Measurements from ENCODE around the gene SFMBT2. TPM values are rescaled to one million over a fixed set of nuclear protein-coding genes. Genes with fewer than 3 reads are reported as not detected.

Gene SFMBT2
- total and polyA plus RNA-seq, 2 of the 13 experiments (the other 11 are each of a cell fraction or from before 2014, with no cell fraction given) = 0.01 to 0.02 TPM

- no peak for FAIRE-seq
- H2AFZ ChIP-seq (ENCODE audit: low read length) = no peak overlapping the region
- TF ChIP-seq CENPT (CRISPR knock-in tag; IDR thresholded peaks at IDR 0.05; ENCODE audit: low read depth) = no peak
- TF ChIP-seq MAFF (IDR thresholded peaks at IDR 0.05; ENCODE audit: low read depth, low read length) = peak; percentile 76
- TF ChIP-seq ZNF362 (CRISPR knock-in tag; IDR thresholded peaks at IDR 0.05; ENCODE audit: borderline replicate concordance) = no peak
- no peak for TF ChIP-seq BATF2 (CRISPR knock-in tag; IDR thresholded peaks at IDR 0.05)
- no peak for TF ChIP-seq MIER3 (CRISPR knock-in tag; IDR thresholded peaks at IDR 0.05; ENCODE audit: borderline replicate concordance)
- TF ChIP-seq MAX (IDR thresholded peaks at IDR 0.05) = no peak
- no peak for TF ChIP-seq HMGA1 (CRISPR knock-in tag; conservative IDR thresholded peaks at IDR 0.05)
- TF ChIP-seq ZNF296 (CRISPR knock-in tag; conservative IDR thresholded peaks at IDR 0.05) = no peak
- no peak for TF ChIP-seq ELF1 (CRISPR knock-in tag; IDR thresholded peaks at IDR 0.05)
- TF ChIP-seq MAFK (conservative IDR thresholded peaks at IDR 0.05 in 1 of 2, IDR thresholded peaks at IDR 0.05 in 1 of 2; ENCODE audit: low read length in 2 of 2) = peak; percentile 70 to 88
- no peak for TF ChIP-seq MEIS2 (CRISPR knock-in tag; IDR thresholded peaks at IDR 0.05)
- no peak for TF ChIP-seq MIXL1 (CRISPR knock-in tag; IDR thresholded peaks at IDR 0.05)
- H3K9ac ChIP-seq (ENCODE audit: insufficient read depth, low read depth, low read length) = no peak overlapping the region
- H3K9me3 ChIP-seq (ENCODE audit: low read length) = no peaks in the 10 kb centered on the region
- WGBS (ENCODE audit: low lambda C conversion rate) = 95% methylated on average over 3 of the region's 3 CpGs
- CTCF ChIA-PET (ENCODE audit: low intra/inter-chr PET ratio, low total read pairs) = no interaction called here
- no TSS peak for BruUV-seq (replicated peaks)
- H3K27ac ChIP-seq (ENCODE audit: extremely low read length, insufficient read depth, low read length) = no peak overlapping the region
- no peaks in the 10 kb centered on the region for H3K27me3 ChIP-seq (ENCODE audit: control insufficient read depth in 1 of 2, insufficient read depth in 2 of 2, low read length in 2 of 2)
- no peak overlapping the region for H3K4me3 ChIP-seq (replicated peaks in 1 of 3; ENCODE audit: insufficient read depth in 1 of 3, low read depth in 2 of 3, low read length in 3 of 3)
- no peak for DNase-seq (ENCODE audit: low spot score)
- H3K4me2 ChIP-seq (ENCODE audit: low read depth, low read length) = no peak overlapping the region
- H3K79me2 ChIP-seq (ENCODE audit: insufficient read depth, low read length) = no peaks in the 10 kb centered on the region
- ATAC-seq = no peak
- POLR2A ChIA-PET = no interaction called here
- intact Hi-C loops (cut with micrococcal nuclease; ENCODE audit: unreplicated experiment) = no loop called here
- in situ Hi-C loops (cut with HindIII; ENCODE audit: extremely low pct_ligation_motif_present, low pct_unique_long_range_greater_than_20kb) = no loop called here
- H4K20me1 ChIP-seq (ENCODE audit: insufficient read depth, low read length) = no peaks in the 10 kb centered on the region
- no peaks in the 10 kb centered on the region for H3K4me1 ChIP-seq (ENCODE audit: insufficient read depth, low read length)
- H3K36me3 ChIP-seq (replicated peaks in 1 of 2; ENCODE audit: control insufficient read depth in 1 of 2, insufficient read depth in 2 of 2, low read length in 2 of 2) = no peaks in the 10 kb centered on the region
Observed at GRCh38 chr10:7111089-7111488, 299.7 kb downstream of the SFMBT2 start.

Small RNAs within 50 kb of the gene (small RNA-seq; reads per million reads assigned to genes)
- gene AL590095.2 (ENCODE audit: insufficient read depth in 2 of 3, insufficient read length in 3 of 3, low read depth in 2 of 3, low replicate concordance in 1 of 3) (0 reads per million in 3 experiments), gene COX6CP17 (ENCODE audit: insufficient read depth in 2 of 3, insufficient read length in 3 of 3, low read depth in 2 of 3, low replicate concordance in 1 of 3) (0 reads per million in 3 experiments)

Measured in HepG2 (cell line).